ENCODE results near the gene CTXN2.

Gene CTXN2

GRCh38 chr15:48191574-48192225, at the start of gene CTXN2:
TSS of gene CTXN2 (plus strand) at chr15:48191665. CDS start at chr15:48201301, 9,636 bp downstream.
- FAIRE-seq = no peak

GRCh38 chr15:48143856-48144255, 47.6 kb upstream of the CTXN2 start:
- no peak for FAIRE-seq

- FAIRE-seq = no peak
Measured at GRCh38 chr15:48144889-48145288, 46.6 kb upstream of the CTXN2 start.

- FAIRE-seq = no peak
Measured at GRCh38 chr15:48145923-48146322, 45.5 kb upstream of the CTXN2 start.

- no peak for FAIRE-seq
Measured at GRCh38 chr15:48147358-48147757, 44.1 kb upstream of the CTXN2 start.

- FAIRE-seq = no peak
Measured at GRCh38 chr15:48149858-48150257, 41.6 kb upstream of the CTXN2 start.

- no peak for FAIRE-seq
Measured at GRCh38 chr15:48153526-48153925, 37.9 kb upstream of the CTXN2 start.

- FAIRE-seq = no peak
Measured at GRCh38 chr15:48168616-48169015, 22.8 kb upstream of the CTXN2 start.

- FAIRE-seq = no peak
Measured at GRCh38 chr15:48170981-48171380, 20.5 kb upstream of the CTXN2 start.

- no peak for FAIRE-seq
Measured at GRCh38 chr15:48175126-48175525, 16.3 kb upstream of the CTXN2 start.

- FAIRE-seq = no peak
Measured at GRCh38 chr15:48176112-48176511, 15.4 kb upstream of the CTXN2 start.

- FAIRE-seq = no peak
Measured at GRCh38 chr15:48176957-48177356, 14.5 kb upstream of the CTXN2 start.

GRCh38 chr15:48177383-48177765, 14.1 kb upstream of the CTXN2 start:
- no peak for FAIRE-seq

- no peak for FAIRE-seq
Measured at GRCh38 chr15:48177766-48178647, 13.5 kb upstream of the CTXN2 start, which contains the start of gene MYEF2. TSS of gene MYEF2 (minus strand) at chr15:48178295. CDS start at chr15:48178237, 58 bp downstream.

GRCh38 chr15:48178648-48178931, 12.9 kb upstream of the CTXN2 start:
- FAIRE-seq = no peak

GRCh38 chr15:48182749-48183148, 8.7 kb upstream of the CTXN2 start:
- no peak for FAIRE-seq

- no peak for FAIRE-seq
Measured at GRCh38 chr15:48185529-48185928, 5.9 kb upstream of the CTXN2 start.

GRCh38 chr15:48186271-48186670, 5.2 kb upstream of the CTXN2 start:
- FAIRE-seq = no peak

- FAIRE-seq = no peak
Measured at GRCh38 chr15:48190932-48191573, 412 bp upstream of the CTXN2 start.

GRCh38 chr15:48202068-48202467, 10.6 kb downstream of the CTXN2 start:
- no peak for FAIRE-seq

- no peak for FAIRE-seq
Measured at GRCh38 chr15:48205981-48206380, 14.5 kb downstream of the CTXN2 start, which contains the start of gene SLC12A1. TSS of gene SLC12A1 (plus strand) at chr15:48206302. CDS start at chr15:48207720, 1,418 bp downstream.

GRCh38 chr15:48221261-48221660, 29.8 kb downstream of the CTXN2 start:
- FAIRE-seq = peak; percentile 58

- FAIRE-seq = no peak
Measured at GRCh38 chr15:48221885-48222284, 30.4 kb downstream of the CTXN2 start.

GRCh38 chr15:48222627-48223026, 31.2 kb downstream of the CTXN2 start:
- FAIRE-seq = no peak
